PC-3 (cell line): ENCODE measurements around the gene FAM187B. TPM values are rescaled to one million over a fixed set of nuclear protein-coding genes. Genes with fewer than 3 reads are reported as not detected.

Experiments used
- ATAC-seq: fragments of 200-7000 bp; cut with Tn5 transposase; 2 replicates; pipeline ENCODE4 v1.9.1; 2020; ENCODE audit warnings: mild to moderate bottlenecking, moderate library complexity
- BruUV-seq: library from RNA; stranded (reverse); fragments of 400-500 nt; replicated peaks from 2 replicates; lab custom pipeline; 2021; lab: Mats Ljungman, UMichigan
- CTCF ChIA-PET: fragments of 300-600 bp; sonication (Branson Sonifier 250); formaldehyde crosslinking; loops from one replicate; lab custom pipeline; 2022; ENCODE audit warnings: antibody characterized with exemption; lab: Charles Lee
- POLR2A ChIA-PET: fragments of 300-600 bp; sonication (Branson Sonifier 250); formaldehyde crosslinking; loops from one replicate; lab custom pipeline; 2022; ENCODE audit warnings: antibody characterized with exemption; ENCODE audit not compliant: unreplicated experiment; lab: Charles Lee
- DNase-seq: peaks from one replicate; pipeline ENCODE4 v3.0.0-alpha.2; 2015
- H2AFZ ChIP-seq: fragments of 300-600 bp; sonication (generic); 2 replicates; pipeline ENCODE4 v1.6.0; 2016; ENCODE audit warnings: antibody characterized with exemption, low read length
- H3F3A ChIP-seq: fragments of 300-600 bp; sonication (generic); one replicate; pipeline ENCODE4 v1.6.0; 2017; ENCODE audit warnings: antibody characterized with exemption, low read length, control low read depth, mild to moderate bottlenecking; ENCODE audit not compliant: unreplicated experiment
- H3K27ac ChIP-seq: fragments of 300-600 bp; sonication (generic); 2 replicates; pipeline ENCODE4 v1.5.1; 2016; ENCODE audit warnings: mild to moderate bottlenecking, low read length
- H3K27me3 ChIP-seq: fragments of 300-600 bp; sonication (generic); 2 replicates; pipeline ENCODE4 v1.6.1; 2016; ENCODE audit warnings: low read length, mixed read lengths
- H3K36me3 ChIP-seq: fragments of 300-600 bp; sonication (generic); 2 replicates; pipeline ENCODE4 v1.6.1; 2016; ENCODE audit warnings: low read depth, mixed run types, low read length, mixed read lengths
- H3K4me1 ChIP-seq: fragments of 300-600 bp; sonication (generic); 2 replicates; pipeline ENCODE4 v1.5.1; 2016; ENCODE audit warnings: low read length; ENCODE audit not compliant: insufficient read depth
- H3K4me2 ChIP-seq: fragments of 300-600 bp; sonication (generic); 2 replicates; pipeline ENCODE4 v1.6.0; 2016; ENCODE audit warnings: low read length
- H3K4me3 ChIP-seq: fragments of 300-600 bp; sonication (generic); 2 replicates; pipeline ENCODE4 v1.5.1; 2016; ENCODE audit warnings: mild to moderate bottlenecking, low read length, mixed read lengths
- H3K79me2 ChIP-seq: fragments of 300-600 bp; sonication (generic); 2 replicates; pipeline ENCODE4 v1.6.1; 2017; ENCODE audit warnings: low read length, mixed read lengths
- H3K9ac ChIP-seq: fragments of 300-600 bp; sonication (generic); 2 replicates; pipeline ENCODE4 v1.6.0; 2016; ENCODE audit warnings: mild to moderate bottlenecking, low read length
- H3K9me2 ChIP-seq: fragments of 300-600 bp; sonication (generic); replicated peaks from 2 replicates; pipeline ENCODE4 v1.6.1; 2016; ENCODE audit warnings: mixed run types, low read length, mixed read lengths
- H3K9me3 ChIP-seq: fragments of 300-600 bp; sonication (generic); 2 replicates; pipeline ENCODE4 v1.6.1; 2016; ENCODE audit warnings: low read length, mixed read lengths
- H4K20me1 ChIP-seq: fragments of 300-600 bp; sonication (generic); 2 replicates; pipeline ENCODE4 v1.6.1; 2016; ENCODE audit warnings: low read length, mixed read lengths
- EZH2 ChIP-seq: fragments of 300-600 bp; sonication (generic); IDR thresholded peaks from one replicate; pipeline ENCODE4 v1.6.1; 2017; ENCODE audit warnings: antibody characterized with exemption, mild to moderate bottlenecking, low read length; ENCODE audit not compliant: unreplicated experiment
- EZH2phosphoT487 ChIP-seq: fragments of 300-600 bp; sonication (generic); IDR thresholded peaks from 2 replicates; pipeline ENCODE4 v1.6.1; 2018; ENCODE audit warnings: mild to moderate bottlenecking, antibody characterized with exemption, low read length, borderline replicate concordance
- intact Hi-C: fragments of 100-400 bp; cut with micrococcal nuclease; formaldehyde crosslinking; loops from 2 replicates; pipeline ENCODE4 v1.9.0; 2023
- total RNA-seq: library from RNA; depleted of rRNA; stranded (reverse); fragments of >200 nt; gene quantifications from 2 replicates; pipeline ENCODE4 v1.2.3, GENCODE V29; 2014
- TF ChIP-seq, protein P1 (sequence below): fragments of 300-600 bp; sonication (generic); conservative IDR thresholded peaks from 2 replicates; pipeline ENCODE4 v1.5.1; 2017; ENCODE audit warnings: antibody characterized with exemption, low read depth, mild to moderate bottlenecking, low read length

FAM187B gene
- total RNA-seq, 1 experiment from 2014 or later = not detected

GRCh38 chr19:35256566-35256965, 28.0 kb upstream of the FAM187B start:
- TF ChIP-seq EZH2 (no peak), EZH2phosphoT487 (no peak)
- TF ChIP-seq, protein P1, sequence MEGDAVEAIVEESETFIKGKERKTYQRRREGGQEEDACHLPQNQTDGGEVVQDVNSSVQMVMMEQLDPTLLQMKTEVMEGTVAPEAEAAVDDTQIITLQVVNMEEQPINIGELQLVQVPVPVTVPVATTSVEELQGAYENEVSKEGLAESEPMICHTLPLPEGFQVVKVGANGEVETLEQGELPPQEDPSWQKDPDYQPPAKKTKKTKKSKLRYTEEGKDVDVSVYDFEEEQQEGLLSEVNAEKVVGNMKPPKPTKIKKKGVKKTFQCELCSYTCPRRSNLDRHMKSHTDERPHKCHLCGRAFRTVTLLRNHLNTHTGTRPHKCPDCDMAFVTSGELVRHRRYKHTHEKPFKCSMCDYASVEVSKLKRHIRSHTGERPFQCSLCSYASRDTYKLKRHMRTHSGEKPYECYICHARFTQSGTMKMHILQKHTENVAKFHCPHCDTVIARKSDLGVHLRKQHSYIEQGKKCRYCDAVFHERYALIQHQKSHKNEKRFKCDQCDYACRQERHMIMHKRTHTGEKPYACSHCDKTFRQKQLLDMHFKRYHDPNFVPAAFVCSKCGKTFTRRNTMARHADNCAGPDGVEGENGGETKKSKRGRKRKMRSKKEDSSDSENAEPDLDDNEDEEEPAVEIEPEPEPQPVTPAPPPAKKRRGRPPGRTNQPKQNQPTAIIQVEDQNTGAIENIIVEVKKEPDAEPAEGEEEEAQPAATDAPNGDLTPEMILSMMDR = no peak
- ATAC-seq (no peak), DNase-seq (no peak)
- no peak overlapping the region for H2AFZ ChIP-seq
- no peaks in the 10 kb centered on the region for H3K9me2 ChIP-seq
- POLR2A ChIA-PET = no interaction called here
- no peak overlapping the region for H3K27ac ChIP-seq
- CTCF ChIA-PET = no interaction called here
- H3F3A ChIP-seq = no peaks in the 10 kb centered on the region
- no peaks in the 10 kb centered on the region for H3K4me1 ChIP-seq
- H3K27me3 ChIP-seq = no peaks in the 10 kb centered on the region
- no peak overlapping the region for H3K4me2 ChIP-seq
- H3K79me2 ChIP-seq = peaks cover 2% of the 10 kb centered on the region
- intact Hi-C loops = no loop called here
- no peaks in the 10 kb centered on the region for H4K20me1 ChIP-seq
- H3K9me3 ChIP-seq = no peaks in the 10 kb centered on the region
- peaks cover 10% of the 10 kb centered on the region; the same call in 1 of the 2 replicates for H3K36me3 ChIP-seq
- no peak overlapping the region for H3K4me3 ChIP-seq
- no TSS peak for BruUV-seq
- no peak overlapping the region for H3K9ac ChIP-seq

- Histone ChIP-seq H3K4me2 (no peak overlapping the region), H2AFZ (no peak overlapping the region), H3F3A (no peaks in the 10 kb centered on the region), H3K27me3 (no peaks in the 10 kb centered on the region), H3K9me3 (no peaks in the 10 kb centered on the region), H3K4me1 (peaks cover 5% of the 10 kb centered on the region), H3K9me2 (no peaks in the 10 kb centered on the region), H3K27ac (no peak overlapping the region), H4K20me1 (no peaks in the 10 kb centered on the region; the same call in 1 of the 2 replicates), H3K9ac (no peak overlapping the region), H3K36me3 (peaks cover 10% of the 10 kb centered on the region; the same call in 1 of the 2 replicates), H3K4me3 (no peak overlapping the region), H3K79me2 (peaks cover 20% of the 10 kb centered on the region)
- BruUV-seq = no TSS peak
- DNase-seq (no peak), ATAC-seq (no peak)
- intact Hi-C loops = no loop called here
- ChIA-PET CTCF (no interaction called here), POLR2A (no interaction called here)
- no peak for TF ChIP-seq EZH2
- TF ChIP-seq, protein P1 = no peak
- no peak for TF ChIP-seq EZH2phosphoT487
Observed at GRCh38 chr19:35254341-35255297, 26.1 kb upstream of the FAM187B start.
